Activated CD8-positive, alpha-beta T cell treated with anti-CD3 and anti-CD28 coated beads for 36 hours (primary cell): ENCODE measurements around the gene ULBP2. TPM values are rescaled to one million over a fixed set of nuclear protein-coding genes. Genes with fewer than 3 reads are reported as not detected.

Source experiments
- ATAC-seq: fragments of 200-7000 bp; cut with Tn5 transposase; one replicate; pipeline ENCODE4 v1.10.0; 2021; ENCODE audit warnings: mild to moderate bottlenecking, moderate library complexity
- CTCF ChIA-PET: fragments of 350-600 bp; sonication (Branson Sonifier 250); formaldehyde crosslinking; loops from one replicate; lab custom pipeline; 2021; ENCODE audit warnings: antibody characterized with exemption; lab: Charles Lee
- POLR2A ChIA-PET: fragments of 350-600 bp; sonication (Branson Sonifier 250); formaldehyde crosslinking; loops from one replicate; lab custom pipeline; 2021; ENCODE audit warnings: antibody characterized with exemption; lab: Charles Lee
- DNase-seq: peaks from one replicate; pipeline ENCODE4 v3.0.0-alpha.2; 2020
- H3K27ac Mint-ChIP-seq: one replicate; pipeline ENCODE4 v1.8.0; 2021; ENCODE audit warnings: mild to moderate bottlenecking, mixed read lengths
- H3K27me3 Mint-ChIP-seq: one replicate; pipeline ENCODE4 v1.8.0; 2021; ENCODE audit warnings: mixed read lengths
- H3K36me3 Mint-ChIP-seq: one replicate; pipeline ENCODE4 v1.8.0; 2021; ENCODE audit warnings: low read depth, mixed read lengths
- H3K4me1 Mint-ChIP-seq: one replicate; pipeline ENCODE4 v1.8.0; 2021; ENCODE audit warnings: low read depth, mixed read lengths
- H3K4me3 Mint-ChIP-seq: one replicate; pipeline ENCODE4 v1.8.0; 2021; ENCODE audit warnings: mild to moderate bottlenecking, moderate library complexity, mixed read lengths
- H3K9me3 Mint-ChIP-seq: one replicate; pipeline ENCODE4 v1.8.0; 2021; ENCODE audit warnings: mixed read lengths
- intact Hi-C: fragments of 100-400 bp; cut with micrococcal nuclease; formaldehyde crosslinking; loops from one replicate; pipeline ENCODE4 v1.10.0; 2022
- total RNA-seq, 2 experiments: library from RNA; stranded (reverse); gene quantifications; one replicate each; pipeline ENCODE4 v1.2.3, GENCODE V29; 2021
- TF ChIP-seq, protein P1 (sequence below): fragments of 200-600 bp; IDR thresholded peaks from one replicate; pipeline ENCODE4 v1.8.0; 2022; ENCODE audit warnings: antibody characterized with exemption, mild to moderate bottlenecking

Gene ULBP2
- total RNA-seq, 2 experiments from 2014 or later, result 0.38 to 0.67 TPM

DNA sequence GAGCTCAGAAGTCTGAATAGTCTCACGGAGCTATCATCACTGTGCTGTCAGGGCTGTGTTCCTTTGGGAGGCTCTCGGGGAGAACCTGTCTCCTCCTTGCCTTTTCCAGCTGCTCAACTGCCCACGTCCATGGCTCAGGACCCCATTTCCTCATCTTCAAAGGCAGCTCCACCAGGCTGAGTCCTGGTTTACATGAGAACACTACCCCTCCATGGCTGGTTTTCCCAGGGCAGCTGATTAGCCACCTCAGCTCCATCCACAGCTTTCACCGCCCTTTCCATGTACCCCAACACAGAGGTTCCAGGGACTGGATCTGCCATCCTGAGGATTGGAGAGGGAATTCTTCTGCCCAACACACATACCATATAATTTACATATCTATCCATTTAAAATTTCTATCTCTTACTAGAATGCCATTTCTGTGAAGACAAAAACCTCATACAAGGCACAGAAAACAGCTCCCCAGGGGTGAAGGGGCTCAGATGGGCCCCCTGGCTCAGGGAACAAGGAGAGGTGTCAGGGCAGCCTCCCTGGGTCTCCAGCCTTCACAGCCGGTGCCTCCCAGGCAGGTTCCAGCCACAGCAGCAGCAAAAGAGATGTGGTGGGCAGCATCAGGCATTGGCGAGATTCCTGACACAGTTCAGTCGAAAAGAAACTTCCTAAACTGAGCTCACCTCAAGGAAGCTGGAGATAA lies 41.7 kb upstream of the ULBP2 start:
- intact Hi-C loops, result no loop called here
- ChIA-PET CTCF (interaction anchor here (1.1 kb wide), 1 partner anchor 59 kb away, joined by 3 read pairs; no protein-coding TSS in a partner anchor), POLR2A (no interaction called here)
- H3K27me3 Mint-ChIP-seq, result no peaks in the 10 kb centered on the region
- TF ChIP-seq, protein P1, sequence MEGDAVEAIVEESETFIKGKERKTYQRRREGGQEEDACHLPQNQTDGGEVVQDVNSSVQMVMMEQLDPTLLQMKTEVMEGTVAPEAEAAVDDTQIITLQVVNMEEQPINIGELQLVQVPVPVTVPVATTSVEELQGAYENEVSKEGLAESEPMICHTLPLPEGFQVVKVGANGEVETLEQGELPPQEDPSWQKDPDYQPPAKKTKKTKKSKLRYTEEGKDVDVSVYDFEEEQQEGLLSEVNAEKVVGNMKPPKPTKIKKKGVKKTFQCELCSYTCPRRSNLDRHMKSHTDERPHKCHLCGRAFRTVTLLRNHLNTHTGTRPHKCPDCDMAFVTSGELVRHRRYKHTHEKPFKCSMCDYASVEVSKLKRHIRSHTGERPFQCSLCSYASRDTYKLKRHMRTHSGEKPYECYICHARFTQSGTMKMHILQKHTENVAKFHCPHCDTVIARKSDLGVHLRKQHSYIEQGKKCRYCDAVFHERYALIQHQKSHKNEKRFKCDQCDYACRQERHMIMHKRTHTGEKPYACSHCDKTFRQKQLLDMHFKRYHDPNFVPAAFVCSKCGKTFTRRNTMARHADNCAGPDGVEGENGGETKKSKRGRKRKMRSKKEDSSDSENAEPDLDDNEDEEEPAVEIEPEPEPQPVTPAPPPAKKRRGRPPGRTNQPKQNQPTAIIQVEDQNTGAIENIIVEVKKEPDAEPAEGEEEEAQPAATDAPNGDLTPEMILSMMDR, result no peak
- ATAC-seq (no peak), DNase-seq (no peak)
- H3K4me3 Mint-ChIP-seq, result no peak overlapping the region
- peaks cover 12% of the 10 kb centered on the region for H3K4me1 Mint-ChIP-seq
- no peak overlapping the region for H3K27ac Mint-ChIP-seq
- no peaks in the 10 kb centered on the region for H3K9me3 Mint-ChIP-seq
- H3K36me3 Mint-ChIP-seq, result no peaks in the 10 kb centered on the region

DNA sequence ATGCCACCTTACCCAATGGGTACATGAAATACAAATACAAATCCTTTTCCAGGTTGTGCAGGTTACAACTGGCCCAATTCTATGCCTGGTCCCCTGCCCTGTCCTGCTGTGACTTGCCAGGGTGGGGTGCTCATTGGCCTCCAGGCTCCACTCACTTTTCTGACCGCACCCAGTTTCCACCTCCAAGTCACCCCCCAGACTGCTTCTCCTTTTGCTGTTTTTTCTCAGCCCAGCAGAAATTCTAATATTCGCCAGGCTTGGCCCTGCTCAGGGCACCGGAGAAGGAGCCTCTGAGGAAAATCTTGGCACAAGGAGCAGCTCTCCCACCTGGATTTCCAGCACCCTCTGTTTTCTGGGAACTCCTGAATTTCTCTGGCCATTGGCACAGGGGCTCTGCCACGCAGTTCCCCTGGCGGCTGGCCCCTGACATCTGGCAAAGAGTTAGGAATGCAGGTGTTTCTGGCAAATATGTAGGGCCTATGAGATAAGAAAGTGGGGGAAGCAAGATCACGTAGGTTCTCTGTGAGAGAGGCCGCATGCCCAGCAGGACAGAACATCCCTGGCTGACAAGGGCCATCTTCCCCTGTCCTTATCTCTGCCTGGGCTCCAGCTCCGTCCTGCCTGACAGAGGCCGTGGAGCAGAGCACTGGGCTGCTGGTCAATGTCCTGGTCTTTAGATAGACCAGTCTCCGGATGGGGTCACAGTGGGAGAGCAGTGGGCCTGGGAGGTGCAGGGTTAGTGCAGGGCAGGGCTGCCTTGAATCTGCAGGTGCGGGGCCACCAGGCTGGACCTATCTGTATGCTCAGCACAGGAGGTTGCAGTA lies 41.0 kb upstream of the ULBP2 start:
- no peaks in the 10 kb centered on the region for H3K36me3 Mint-ChIP-seq

DNA sequence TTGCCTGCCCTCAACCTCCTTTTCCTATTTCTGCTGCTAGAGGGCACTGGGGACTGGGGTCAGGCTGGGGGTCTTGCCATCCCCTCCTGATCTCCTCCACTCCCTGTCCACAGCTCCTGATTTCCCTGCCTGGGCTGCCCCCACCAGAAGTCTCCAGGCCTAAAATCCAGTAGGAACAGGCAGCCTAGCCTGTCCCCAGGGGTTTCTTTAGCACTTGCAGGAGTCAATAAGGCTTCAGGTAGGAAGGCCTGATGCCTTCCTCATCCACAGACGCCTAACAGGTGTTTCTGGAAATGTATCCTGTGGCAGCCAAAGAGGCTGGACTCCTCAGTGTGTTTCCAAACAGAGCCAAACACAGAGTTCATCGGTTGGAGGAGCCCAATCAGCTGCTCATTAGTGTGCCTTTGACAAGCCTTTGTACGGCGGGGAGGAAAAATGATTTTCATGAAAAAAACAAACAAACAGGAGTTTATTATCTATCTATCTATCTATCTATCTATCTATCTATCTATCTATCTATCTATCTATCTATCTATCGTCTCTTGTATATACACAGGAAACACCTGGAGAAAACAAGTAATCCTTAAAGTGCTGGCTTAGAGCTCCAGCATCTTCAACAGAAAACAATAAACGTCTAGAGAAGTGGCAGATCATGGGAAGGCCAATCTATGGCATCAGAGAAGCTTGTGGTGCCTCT lies 40.2 kb upstream of the ULBP2 start:
- CTCF ChIA-PET, result no interaction called here
- intact Hi-C loops, result no loop called here
- ATAC-seq, result no peak

More for the DNA sequence above, 41.0 kb upstream of the ULBP2 start:
- H3K27me3 Mint-ChIP-seq, result no peaks in the 10 kb centered on the region
- DNase-seq, result no peak
- H3K27ac Mint-ChIP-seq, result no peak overlapping the region
- no peak for ATAC-seq
- no peaks in the 10 kb centered on the region for H3K9me3 Mint-ChIP-seq
- H3K4me3 Mint-ChIP-seq, result no peak overlapping the region
- POLR2A ChIA-PET, result no interaction called here
- H3K4me1 Mint-ChIP-seq, result peaks cover 9% of the 10 kb centered on the region
- intact Hi-C loops, result no loop called here
- TF ChIP-seq, protein P1, result no peak
- CTCF ChIA-PET, result interaction anchor here (1.1 kb wide), 1 partner anchor 60 kb away, joined by 3 read pairs; no protein-coding TSS in a partner anchor

GRCh38 chr6:149903938-149904611 lies 37.7 kb upstream of the ULBP2 start:
- H3K9me3 Mint-ChIP-seq, result peaks cover 8% of the 10 kb centered on the region
- CTCF ChIA-PET, result interaction anchor here (1.2 to 1.5 kb wide), 4 partner anchors 10 to 73 kb away, joined by 3 to 6 read pairs (median 3); no protein-coding TSS in a partner anchor
- ATAC-seq (no peak), DNase-seq (no peak)
- no peak overlapping the region for H3K4me3 Mint-ChIP-seq
- POLR2A ChIA-PET, result no interaction called here
- H3K4me1 Mint-ChIP-seq, result no peaks in the 10 kb centered on the region
- H3K36me3 Mint-ChIP-seq, result peaks cover 2% of the 10 kb centered on the region
- TF ChIP-seq, protein P1, result no peak
- intact Hi-C loops, result no loop called here
- H3K27ac Mint-ChIP-seq, result no peak overlapping the region
- H3K27me3 Mint-ChIP-seq, result no peaks in the 10 kb centered on the region

More for the DNA sequence above, 40.2 kb upstream of the ULBP2 start:
- Mint-ChIP-seq H3K4me1 (peaks cover 1% of the 10 kb centered on the region), H3K4me3 (no peak overlapping the region), H3K27ac (no peak overlapping the region), H3K9me3 (no peaks in the 10 kb centered on the region), H3K27me3 (no peaks in the 10 kb centered on the region), H3K36me3 (no peaks in the 10 kb centered on the region)
- POLR2A ChIA-PET, result no interaction called here
- no peak for DNase-seq
- TF ChIP-seq, protein P1, result no peak
